D721Med (cell line): ENCODE data around the gene SLC1A2.

Experiments used
- DNase-seq: peaks from one replicate; pipeline ENCODE4 v3.0.0; 2011; ENCODE audit warnings: low spot score; ENCODE audit not compliant: insufficient read length
- FAIRE-seq: peaks from 2 replicates; lab custom pipeline; 2011; peaks lifted over from hg19 to GRCh38; lab: Jason Lieb, UNC
- CTCF ChIP-seq: IDR thresholded peaks from 2 replicates; pipeline ENCODE4 v1.5.1; 2012; ENCODE audit warnings: mild to moderate bottlenecking, control low read depth; ENCODE audit not compliant: insufficient read depth; ENCODE audit errors: missing control alignments

SLC1A2 gene

GRCh38 chr11:35349897-35350296 is 69.5 kb downstream of the SLC1A2 start:
- no peak for TF ChIP-seq CTCF
- FAIRE-seq (no peak), DNase-seq (no peak)

DNA sequence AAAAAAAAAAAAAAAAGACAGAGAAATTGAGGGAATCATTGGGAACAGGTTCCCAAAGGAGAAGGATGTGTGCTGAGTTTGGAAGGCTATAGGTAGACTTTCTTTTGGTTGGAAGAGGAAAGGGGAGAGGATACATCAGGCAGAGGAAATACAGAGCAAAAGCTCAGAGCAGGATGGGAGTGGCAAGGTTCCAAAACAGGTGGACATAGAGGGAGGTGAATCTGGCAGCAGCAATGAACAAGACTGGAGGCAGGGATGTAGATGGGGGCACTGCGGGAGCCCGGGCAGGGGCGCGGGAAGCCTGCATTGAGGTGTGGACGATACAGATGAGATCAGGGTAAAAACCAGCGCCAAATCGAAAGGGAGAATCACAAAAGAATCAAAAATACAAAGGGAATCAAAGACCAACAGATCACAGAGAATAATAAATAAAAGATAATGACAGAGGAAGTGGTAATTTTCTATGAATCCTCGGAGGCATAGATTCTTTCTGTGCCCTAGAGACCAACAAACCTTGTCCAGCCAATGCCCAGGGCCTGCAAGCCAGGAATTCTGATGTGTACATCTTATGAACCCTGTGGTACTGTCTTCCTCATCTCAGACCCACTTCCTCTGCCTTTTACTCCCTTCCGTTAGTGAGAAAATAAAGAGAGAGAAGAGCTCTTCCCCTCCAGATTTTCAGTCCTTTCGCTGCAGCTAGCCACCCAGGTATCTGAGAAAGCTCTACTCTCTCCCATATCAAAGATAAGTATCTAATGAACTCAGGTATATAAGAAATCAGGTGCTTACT is 70.3 kb downstream of the SLC1A2 start:
- FAIRE-seq (no peak), DNase-seq (no peak)
- TF ChIP-seq CTCF: no peak

DNA sequence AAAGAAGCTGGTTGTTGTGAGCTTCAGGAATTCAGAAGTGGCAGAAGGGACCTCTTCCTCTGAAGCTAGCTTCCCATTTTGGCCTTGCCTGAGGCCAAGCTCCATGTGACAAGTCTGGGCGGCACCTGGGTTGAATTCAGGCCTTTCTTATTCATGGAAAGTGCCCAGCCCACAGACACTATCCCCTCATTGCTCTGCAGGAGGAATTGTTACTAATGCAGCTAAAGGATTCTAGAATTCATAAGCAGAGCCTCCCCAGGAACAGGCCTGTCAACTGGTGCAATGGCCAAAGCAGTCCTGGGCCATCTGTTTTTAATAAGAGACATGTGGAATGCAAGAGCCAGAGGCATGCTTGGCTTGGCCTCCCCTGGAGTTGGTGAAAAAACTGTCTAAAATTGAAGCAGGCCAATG is 71.4 kb downstream of the SLC1A2 start:
- no peak for FAIRE-seq
- DNase-seq: no peak
- no peak for TF ChIP-seq CTCF

- no peak for DNase-seq
- no peak for TF ChIP-seq CTCF
- FAIRE-seq: no peak
Measured at GRCh38 chr11:35347173-35347878, 72.0 kb downstream of the SLC1A2 start.

GRCh38 chr11:35346472-35347156 is 72.7 kb downstream of the SLC1A2 start:
- no peak for FAIRE-seq

More at GRCh38 chr11:35346472-35347156, 72.7 kb downstream of the SLC1A2 start:
- no peak for DNase-seq
- TF ChIP-seq CTCF: no peak
